HG03575 (cell line): ENCODE results near the gene ZBTB16.

Experiments
- ATAC-seq: cut with Tn5 transposase; IDR thresholded peaks from one replicate; pipeline ENCODE4 v1.9.1; 2021; ENCODE audit not compliant: unreplicated experiment, insufficient number of reproducible peaks, low FRiP score; ENCODE audit errors: extremely low read depth

Gene ZBTB16

GRCh38 chr11:114208377-114208776 lies 148.9 kb downstream of the ZBTB16 start:
- no peak for ATAC-seq

DNA sequence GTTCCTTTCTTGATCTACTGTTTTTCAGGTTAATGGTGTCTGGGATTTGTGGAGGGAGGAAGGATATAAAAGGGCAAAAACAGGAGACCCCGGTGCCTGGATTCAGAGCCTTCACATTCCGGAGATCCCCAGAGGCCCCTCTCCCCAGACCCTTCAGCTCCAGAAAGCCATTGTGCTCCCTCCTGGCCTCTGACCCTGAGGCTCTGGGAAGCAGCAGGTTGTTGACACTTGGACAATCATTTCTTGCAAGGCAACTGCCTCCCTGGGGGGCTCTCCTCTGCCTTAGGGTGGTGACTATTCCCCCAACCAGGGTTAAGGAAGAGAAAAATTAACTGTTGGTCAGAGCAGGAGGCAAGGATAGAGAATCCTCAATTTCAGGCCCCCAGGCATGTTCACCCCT lies 149.8 kb downstream of the ZBTB16 start:
- no peak for ATAC-seq

- no peak for ATAC-seq
Observed at GRCh38 chr11:114209904-114210303, 150.4 kb downstream of the ZBTB16 start.

DNA sequence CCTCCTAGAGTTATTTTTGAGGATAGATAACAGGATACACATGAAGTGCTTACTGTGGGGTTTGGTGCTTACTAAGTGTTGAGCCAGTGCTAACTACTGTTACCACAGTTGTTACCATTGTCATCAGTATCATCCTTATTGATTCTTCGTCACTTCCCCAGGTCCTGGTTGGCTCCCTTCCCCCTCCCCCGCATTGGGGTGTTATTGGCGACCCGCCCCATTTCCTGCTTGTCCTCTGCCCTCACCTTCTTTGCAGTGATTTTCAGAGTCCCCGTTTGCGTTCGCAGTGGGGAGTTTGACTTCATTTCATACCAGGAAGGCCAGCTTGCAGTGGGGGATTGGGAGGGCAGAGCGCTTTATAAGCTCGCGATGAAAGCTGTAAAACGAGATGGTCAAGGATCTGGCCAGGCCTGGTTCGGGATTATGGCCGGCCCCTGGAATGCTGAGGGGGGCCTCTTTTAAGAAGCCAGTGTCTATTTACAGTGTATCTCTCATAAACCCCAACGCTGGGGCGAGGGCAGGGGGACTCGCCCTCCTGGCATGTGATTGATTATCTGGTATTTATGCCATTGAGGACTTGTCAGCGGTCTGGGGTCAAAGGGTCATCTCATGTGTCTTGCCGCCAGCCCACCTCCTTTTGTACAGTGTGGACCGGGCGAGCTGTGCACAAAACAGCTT lies 152.1 kb downstream of the ZBTB16 start:
- no peak for ATAC-seq

DNA sequence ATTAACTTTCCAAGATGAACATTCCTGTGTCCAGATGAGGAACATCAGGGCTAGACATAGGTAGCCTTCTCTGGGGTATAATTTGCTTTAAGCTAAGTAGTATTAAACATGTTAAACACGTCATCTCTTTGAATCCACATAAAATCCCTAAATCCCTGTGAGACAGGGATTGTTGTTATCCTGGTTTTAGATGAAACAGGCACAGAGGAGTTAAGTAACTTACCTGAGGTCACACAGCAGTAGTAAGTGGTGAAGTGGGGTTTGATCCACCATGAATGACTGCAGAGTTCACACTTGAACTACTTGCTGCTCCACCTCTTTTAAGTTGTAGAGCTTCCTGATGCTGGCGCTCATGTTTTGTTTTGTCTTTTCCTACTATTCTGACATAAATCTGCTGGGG lies 154.1 kb downstream of the ZBTB16 start:
- ATAC-seq = no peak

DNA sequence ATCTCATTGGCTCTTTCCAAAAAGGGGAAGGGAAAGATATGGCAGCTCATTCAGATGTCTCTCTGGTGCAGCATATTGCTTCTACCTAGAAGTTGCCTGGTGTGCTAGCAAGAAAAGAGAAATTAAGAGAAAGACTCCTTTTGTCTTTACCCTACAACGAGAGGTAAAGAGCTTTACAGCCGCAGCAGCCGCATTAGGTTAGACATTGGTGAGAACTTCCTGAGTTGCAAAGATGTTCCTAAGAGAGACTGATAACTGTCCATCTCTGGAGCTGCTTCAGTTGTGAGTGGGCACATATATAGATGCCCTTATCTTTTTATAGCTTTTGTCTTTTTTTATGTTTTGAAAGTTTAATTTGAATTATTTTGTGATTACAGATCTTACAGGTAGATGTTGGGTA lies 155.9 kb downstream of the ZBTB16 start:
- ATAC-seq = no peak

- no peak for ATAC-seq
Observed at GRCh38 chr11:114215871-114216795, 156.6 kb downstream of the ZBTB16 start.

- no peak for ATAC-seq
Observed at GRCh38 chr11:114216796-114217180, 157.3 kb downstream of the ZBTB16 start.

- ATAC-seq = no peak
Observed at GRCh38 chr11:114218508-114218907, 159.0 kb downstream of the ZBTB16 start.

GRCh38 chr11:114219559-114220349 lies 160.2 kb downstream of the ZBTB16 start:
- no peak for ATAC-seq

GRCh38 chr11:114221037-114221436 lies 161.5 kb downstream of the ZBTB16 start:
- ATAC-seq = no peak

DNA sequence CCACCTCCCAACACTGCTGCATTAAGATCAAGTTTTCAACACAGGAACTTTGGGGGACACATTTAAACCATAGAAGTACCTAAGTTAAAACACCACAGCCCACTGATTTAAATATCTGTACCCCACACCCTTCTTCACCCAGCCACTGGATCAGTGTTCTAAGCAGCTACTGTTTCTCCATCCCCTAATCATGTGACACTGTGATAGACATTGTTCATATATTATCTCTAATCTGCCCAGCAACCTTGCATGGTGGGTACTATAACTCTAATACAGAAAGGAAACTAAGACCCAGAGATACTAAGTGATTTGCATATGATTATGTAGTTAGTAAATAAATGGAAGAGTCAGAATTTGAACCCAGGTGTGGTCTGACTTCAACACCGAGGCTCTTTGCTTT lies 166.2 kb downstream of the ZBTB16 start:
- ATAC-seq = no peak

GRCh38 chr11:114226356-114226755 lies 166.8 kb downstream of the ZBTB16 start:
- no peak for ATAC-seq

GRCh38 chr11:114228435-114229411 lies 169.2 kb downstream of the ZBTB16 start:
- ATAC-seq = no peak

DNA sequence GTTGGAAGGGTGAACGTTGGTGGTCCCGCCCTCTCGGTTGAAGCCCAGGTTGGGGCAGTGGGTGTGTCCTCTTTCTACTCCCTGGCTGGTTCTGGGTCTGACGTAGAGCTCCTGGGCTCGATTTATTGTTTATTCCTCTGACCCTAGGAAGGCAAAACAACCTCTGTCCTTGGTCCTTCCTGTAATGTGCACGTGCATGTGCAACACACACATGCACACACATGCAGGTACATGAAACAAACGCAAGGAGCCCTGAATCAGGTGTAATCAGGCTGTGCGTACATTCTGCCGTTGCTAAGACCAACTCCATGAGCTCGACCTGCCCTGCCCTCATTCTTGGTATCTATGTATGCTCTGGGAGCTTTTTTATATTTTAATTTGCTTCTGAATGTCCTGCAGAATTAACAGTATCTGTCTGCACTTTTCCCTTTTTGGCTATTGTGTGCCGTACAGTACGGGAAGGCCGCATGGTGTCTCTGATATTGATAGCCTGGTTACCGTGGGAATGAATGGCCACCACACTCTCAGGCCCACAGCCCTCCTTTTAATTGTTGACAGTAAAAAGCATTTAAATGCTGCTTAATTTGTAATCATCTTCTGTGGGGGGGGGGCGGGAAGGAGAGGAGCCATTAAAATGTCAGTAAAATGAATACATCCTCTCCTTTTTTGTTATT lies 170.7 kb downstream of the ZBTB16 start:
- no peak for ATAC-seq

DNA sequence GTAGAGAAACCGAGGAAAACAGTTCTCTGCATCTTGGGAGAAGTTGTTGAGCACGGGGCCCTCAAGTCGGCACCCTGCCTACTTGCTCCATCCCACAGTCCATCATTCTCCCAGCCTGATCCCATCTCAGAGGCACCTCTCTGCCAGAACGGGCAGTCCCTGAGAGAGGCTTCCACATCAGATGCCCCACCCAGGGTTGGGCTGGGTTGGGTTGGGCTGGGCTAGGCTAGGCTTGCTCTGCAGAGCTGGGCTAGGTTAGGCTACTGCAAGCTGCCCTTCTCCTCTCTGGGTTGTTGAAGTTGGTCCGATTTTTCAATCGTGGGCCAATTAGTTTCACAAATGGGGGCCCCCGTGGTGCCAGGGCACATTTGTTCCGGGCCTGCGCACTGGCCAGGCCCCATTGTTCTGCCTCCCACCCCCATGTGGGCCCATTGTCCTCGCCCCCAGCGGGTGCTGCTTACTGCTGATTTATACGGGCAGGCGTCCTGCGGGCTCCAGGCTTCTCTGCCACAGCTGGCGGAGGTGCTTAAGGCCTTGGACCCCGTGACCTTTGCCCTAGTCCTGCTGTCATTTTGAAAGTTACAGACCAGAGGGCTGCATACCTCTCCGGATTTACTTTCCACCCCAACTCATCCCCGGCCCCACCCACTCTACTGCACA lies 173.0 kb downstream of the ZBTB16 start:
- no peak for ATAC-seq

DNA sequence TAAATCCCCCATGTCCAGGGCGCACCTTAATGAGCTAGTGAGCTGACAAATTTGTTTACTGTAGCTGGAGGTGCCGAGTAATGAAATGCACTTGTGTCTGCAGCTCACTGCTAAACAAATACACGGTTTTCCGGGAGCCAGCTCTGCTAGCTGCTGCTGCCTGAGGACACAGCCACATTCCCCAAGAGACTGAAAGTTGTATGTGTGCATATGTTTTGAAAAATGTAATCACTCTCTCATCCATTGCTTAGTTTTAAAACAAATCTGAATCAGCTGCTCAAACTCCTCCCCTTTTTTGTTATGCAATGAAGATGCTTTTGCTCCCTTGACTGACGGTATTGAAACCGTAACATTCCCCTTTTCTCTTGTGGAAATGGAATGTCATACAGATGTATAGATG lies 174.2 kb downstream of the ZBTB16 start:
- no peak for ATAC-seq

- no peak for ATAC-seq
Observed at GRCh38 chr11:114236829-114237228, 177.3 kb downstream of the ZBTB16 start.
